ENCODE results near the gene ROBO1. TPM values are rescaled to one million over a fixed set of nuclear protein-coding genes. Genes with fewer than 3 reads are reported as not detected.

The ROBO1 gene
- total RNA-seq, 1 experiment from 2014 or later: 33.9 TPM

DNA sequence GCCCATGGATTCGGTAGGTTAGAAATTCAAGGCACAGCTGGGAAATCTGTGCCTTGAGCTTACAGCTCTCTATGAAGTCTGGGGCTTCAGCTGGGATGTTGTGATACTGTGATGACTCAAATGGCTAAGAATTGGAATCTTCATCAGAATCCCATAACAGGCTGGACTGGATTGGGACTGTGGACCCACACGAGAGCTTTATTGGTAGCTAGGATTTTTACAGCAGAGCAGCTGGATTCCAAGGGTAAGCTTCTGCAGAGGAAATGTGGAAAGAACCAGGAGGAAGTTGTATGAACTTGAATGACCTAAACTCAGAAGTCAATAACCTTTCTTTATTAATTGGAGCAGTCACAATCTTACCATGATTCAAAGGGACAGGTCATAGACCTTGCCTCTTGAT lies 1187.1 kb downstream of the ROBO1 start:
- H3K36me3 Mint-ChIP-seq (ENCODE audit: insufficient read depth, unreplicated experiment): no peaks in the 10 kb centered on the region
- peaks cover 2% of the 10 kb centered on the region for H3K9me3 Mint-ChIP-seq (ENCODE audit: low read depth, unreplicated experiment)
- H3K4me3 Mint-ChIP-seq (ENCODE audit: low read depth, unreplicated experiment): no peak overlapping the region
- no peaks in the 10 kb centered on the region for H3K4me1 Mint-ChIP-seq (ENCODE audit: low read depth, unreplicated experiment)
- H3K27me3 Mint-ChIP-seq (ENCODE audit: unreplicated experiment): no peaks in the 10 kb centered on the region
- TF ChIP-seq, protein P1, sequence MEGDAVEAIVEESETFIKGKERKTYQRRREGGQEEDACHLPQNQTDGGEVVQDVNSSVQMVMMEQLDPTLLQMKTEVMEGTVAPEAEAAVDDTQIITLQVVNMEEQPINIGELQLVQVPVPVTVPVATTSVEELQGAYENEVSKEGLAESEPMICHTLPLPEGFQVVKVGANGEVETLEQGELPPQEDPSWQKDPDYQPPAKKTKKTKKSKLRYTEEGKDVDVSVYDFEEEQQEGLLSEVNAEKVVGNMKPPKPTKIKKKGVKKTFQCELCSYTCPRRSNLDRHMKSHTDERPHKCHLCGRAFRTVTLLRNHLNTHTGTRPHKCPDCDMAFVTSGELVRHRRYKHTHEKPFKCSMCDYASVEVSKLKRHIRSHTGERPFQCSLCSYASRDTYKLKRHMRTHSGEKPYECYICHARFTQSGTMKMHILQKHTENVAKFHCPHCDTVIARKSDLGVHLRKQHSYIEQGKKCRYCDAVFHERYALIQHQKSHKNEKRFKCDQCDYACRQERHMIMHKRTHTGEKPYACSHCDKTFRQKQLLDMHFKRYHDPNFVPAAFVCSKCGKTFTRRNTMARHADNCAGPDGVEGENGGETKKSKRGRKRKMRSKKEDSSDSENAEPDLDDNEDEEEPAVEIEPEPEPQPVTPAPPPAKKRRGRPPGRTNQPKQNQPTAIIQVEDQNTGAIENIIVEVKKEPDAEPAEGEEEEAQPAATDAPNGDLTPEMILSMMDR (IDR thresholded peaks at IDR 0.05; ENCODE audit: unreplicated experiment): no peak
- intact Hi-C loops (cut with micrococcal nuclease; ENCODE audit: unreplicated experiment): no loop called here
- DNase-seq: no peak
- no TSS peak for BruUV-seq (replicated peaks)
- H3K27ac Mint-ChIP-seq (ENCODE audit: unreplicated experiment): no peak overlapping the region
- CTCF ChIA-PET: no interaction called here

DNA sequence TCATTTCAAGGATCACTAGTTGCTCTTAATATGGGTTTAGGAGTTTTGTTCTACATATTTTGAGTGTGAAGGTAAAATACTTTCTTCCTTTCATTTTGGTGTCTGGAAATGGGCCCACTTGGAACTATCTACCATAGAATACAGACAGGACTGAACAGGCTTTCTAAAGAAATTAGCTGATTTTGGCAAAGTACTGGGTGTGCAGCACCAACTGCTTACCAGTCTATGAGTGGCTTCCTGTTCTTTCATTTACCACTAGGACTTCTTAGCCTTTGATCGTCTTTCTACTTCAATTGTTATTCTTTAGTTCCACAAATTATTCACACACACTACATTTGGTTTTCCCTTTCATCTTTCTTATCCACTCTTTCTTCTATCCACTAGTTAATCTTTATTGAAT lies 1196.3 kb downstream of the ROBO1 start:
- no peaks in the 10 kb centered on the region for H3K36me3 Mint-ChIP-seq (ENCODE audit: insufficient read depth, unreplicated experiment)
- no peak overlapping the region for H3K4me3 Mint-ChIP-seq (ENCODE audit: low read depth, unreplicated experiment)
- H3K4me1 Mint-ChIP-seq (ENCODE audit: low read depth, unreplicated experiment): no peaks in the 10 kb centered on the region
- no peak for DNase-seq
- no peak overlapping the region for H3K27ac Mint-ChIP-seq (ENCODE audit: unreplicated experiment)
- H3K27me3 Mint-ChIP-seq (ENCODE audit: unreplicated experiment): no peaks in the 10 kb centered on the region
- CTCF ChIA-PET: no interaction called here
- TF ChIP-seq, protein P1 (IDR thresholded peaks at IDR 0.05; ENCODE audit: unreplicated experiment): no peak
- no TSS peak for BruUV-seq (replicated peaks)
- intact Hi-C loops (cut with micrococcal nuclease; ENCODE audit: unreplicated experiment): no loop called here
- peaks cover 4% of the 10 kb centered on the region for H3K9me3 Mint-ChIP-seq (ENCODE audit: low read depth, unreplicated experiment)

DNA sequence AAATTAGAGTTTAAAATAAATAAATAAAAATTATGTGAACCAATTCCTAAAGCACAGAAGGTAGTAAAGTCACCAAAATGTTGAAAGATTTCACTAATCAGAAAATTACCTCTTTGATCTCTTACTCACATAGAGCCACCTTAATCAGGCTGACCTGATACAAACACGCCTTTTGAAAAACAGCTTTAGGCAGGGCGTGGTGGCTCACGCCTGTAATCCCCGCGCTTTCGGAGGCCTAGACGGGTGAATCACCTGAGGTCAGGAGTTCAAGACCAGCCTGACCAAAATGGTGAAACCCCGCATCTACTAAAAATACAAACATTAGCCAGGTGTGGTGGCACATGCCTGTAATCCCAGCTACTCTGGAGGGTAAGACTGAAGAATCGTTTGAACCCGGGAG lies 1197.3 kb downstream of the ROBO1 start:
- TF ChIP-seq, protein P1 (IDR thresholded peaks at IDR 0.05; ENCODE audit: unreplicated experiment): no peak
- no peaks in the 10 kb centered on the region for H3K4me1 Mint-ChIP-seq (ENCODE audit: low read depth, unreplicated experiment)
- no peak for DNase-seq
- no peak overlapping the region for H3K27ac Mint-ChIP-seq (ENCODE audit: unreplicated experiment)
- H3K36me3 Mint-ChIP-seq (ENCODE audit: insufficient read depth, unreplicated experiment): no peaks in the 10 kb centered on the region
- H3K4me3 Mint-ChIP-seq (ENCODE audit: low read depth, unreplicated experiment): no peak overlapping the region
- no peaks in the 10 kb centered on the region for H3K27me3 Mint-ChIP-seq (ENCODE audit: unreplicated experiment)
- intact Hi-C loops (cut with micrococcal nuclease; ENCODE audit: unreplicated experiment): no loop called here
- no TSS peak for BruUV-seq (replicated peaks)
- CTCF ChIA-PET: no interaction called here
- peaks cover 2% of the 10 kb centered on the region for H3K9me3 Mint-ChIP-seq (ENCODE audit: low read depth, unreplicated experiment)

DNA sequence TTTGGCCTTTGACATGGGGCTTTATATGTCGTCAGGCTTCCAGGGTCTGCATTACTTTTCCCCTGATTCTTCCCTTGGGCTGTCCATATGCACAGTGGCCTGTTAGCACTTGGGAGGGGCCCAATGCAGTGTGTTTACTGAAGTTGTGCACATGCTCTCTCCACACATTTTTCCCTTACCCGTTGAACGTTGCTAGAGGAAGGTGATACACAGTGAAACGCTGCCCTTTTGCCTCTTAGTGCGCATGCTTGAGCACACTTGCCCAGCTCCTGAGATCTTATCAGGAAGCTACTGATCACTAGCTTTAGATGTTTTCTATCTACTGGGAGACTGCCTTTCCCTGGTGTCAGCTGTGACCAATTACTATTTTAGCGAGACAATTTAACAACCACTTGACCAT lies 1198.0 kb downstream of the ROBO1 start:
- H3K4me3 Mint-ChIP-seq (ENCODE audit: low read depth, unreplicated experiment): no peak overlapping the region
- peaks cover 4% of the 10 kb centered on the region for H3K9me3 Mint-ChIP-seq (ENCODE audit: low read depth, unreplicated experiment)
- no peak overlapping the region for H3K27ac Mint-ChIP-seq (ENCODE audit: unreplicated experiment)
- TF ChIP-seq, protein P1 (IDR thresholded peaks at IDR 0.05; ENCODE audit: unreplicated experiment): no peak
- H3K27me3 Mint-ChIP-seq (ENCODE audit: unreplicated experiment): no peaks in the 10 kb centered on the region
- CTCF ChIA-PET: interaction anchor here (1.1 kb wide), 1 partner anchor 35 kb away, joined by 3 read pairs; no protein-coding TSS in a partner anchor
- BruUV-seq (replicated peaks): no TSS peak
- no peaks in the 10 kb centered on the region for H3K4me1 Mint-ChIP-seq (ENCODE audit: low read depth, unreplicated experiment)
- intact Hi-C loops (cut with micrococcal nuclease; ENCODE audit: unreplicated experiment): no loop called here
- H3K36me3 Mint-ChIP-seq (ENCODE audit: insufficient read depth, unreplicated experiment): no peaks in the 10 kb centered on the region
- no peak for DNase-seq
